ENCODE data around the gene C4B.
"Not testable (repeated sequence)": the region's sequence is repeated elsewhere in the genome, so short reads cannot be mapped to it uniquely, and the experiment has no call there.

The C4B gene

GRCh38 chr6:32037136-32037535, 22.5 kb downstream of the C4B start:
- not testable (repeated sequence) for DNase-seq (ENCODE audit: low read depth)

- DNase-seq (ENCODE audit: low read depth), result not testable (repeated sequence)
These were observed 23.3 kb downstream of the C4B start, which contains the start of gene CYP21A2 for GRCh38 chr6:32037598-32038524. TSS of gene CYP21A2 (plus strand) at chr6:32038415. CDS start at chr6:32038423, 8 bp downstream.

- DNase-seq (ENCODE audit: low read depth), result not testable (repeated sequence)
These were observed 24.3 kb downstream of the C4B start for GRCh38 chr6:32038878-32039277.

GRCh38 chr6:32039321-32040274, 25.0 kb downstream of the C4B start:
- DNase-seq (ENCODE audit: low read depth), result not testable (repeated sequence)

- not testable (repeated sequence) for DNase-seq (ENCODE audit: low read depth)
These were observed 25.9 kb downstream of the C4B start for GRCh38 chr6:32040299-32041049.

- DNase-seq (ENCODE audit: low read depth), result not testable (repeated sequence)
These were observed 26.4 kb downstream of the C4B start for GRCh38 chr6:32041050-32041321.

- DNase-seq (ENCODE audit: low read depth), result not testable (repeated sequence)
These were observed 26.8 kb downstream of the C4B start for GRCh38 chr6:32041385-32041784.

DNA sequence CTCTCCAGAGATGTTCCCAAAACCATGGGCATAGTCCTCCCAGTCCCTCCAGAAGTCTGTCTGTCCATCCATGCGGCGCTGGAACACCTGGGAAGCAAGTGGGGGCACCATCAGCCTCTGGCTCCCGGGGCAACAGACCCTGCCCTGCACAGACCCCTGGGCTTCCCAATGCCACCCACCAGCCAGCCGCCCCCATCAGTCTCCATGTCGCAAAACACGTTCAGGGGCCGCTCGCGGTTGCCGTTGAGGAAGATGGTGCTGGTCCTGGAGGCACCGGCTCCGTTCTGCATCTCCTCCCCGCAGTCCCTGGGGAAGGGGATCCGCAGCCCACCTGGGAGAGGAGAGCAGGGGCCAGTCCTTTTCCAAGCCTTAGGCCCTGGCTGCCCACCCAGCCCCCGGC, 27.7 kb downstream of the C4B start:
- DNase-seq (ENCODE audit: low read depth), result not testable (repeated sequence)

- DNase-seq (ENCODE audit: low read depth), result not testable (repeated sequence)
These were observed 29.2 kb downstream of the C4B start for GRCh38 chr6:32043589-32044380.

- not testable (repeated sequence) for DNase-seq (ENCODE audit: low read depth)
These were observed 30.3 kb downstream of the C4B start for GRCh38 chr6:32044916-32045315.

DNA sequence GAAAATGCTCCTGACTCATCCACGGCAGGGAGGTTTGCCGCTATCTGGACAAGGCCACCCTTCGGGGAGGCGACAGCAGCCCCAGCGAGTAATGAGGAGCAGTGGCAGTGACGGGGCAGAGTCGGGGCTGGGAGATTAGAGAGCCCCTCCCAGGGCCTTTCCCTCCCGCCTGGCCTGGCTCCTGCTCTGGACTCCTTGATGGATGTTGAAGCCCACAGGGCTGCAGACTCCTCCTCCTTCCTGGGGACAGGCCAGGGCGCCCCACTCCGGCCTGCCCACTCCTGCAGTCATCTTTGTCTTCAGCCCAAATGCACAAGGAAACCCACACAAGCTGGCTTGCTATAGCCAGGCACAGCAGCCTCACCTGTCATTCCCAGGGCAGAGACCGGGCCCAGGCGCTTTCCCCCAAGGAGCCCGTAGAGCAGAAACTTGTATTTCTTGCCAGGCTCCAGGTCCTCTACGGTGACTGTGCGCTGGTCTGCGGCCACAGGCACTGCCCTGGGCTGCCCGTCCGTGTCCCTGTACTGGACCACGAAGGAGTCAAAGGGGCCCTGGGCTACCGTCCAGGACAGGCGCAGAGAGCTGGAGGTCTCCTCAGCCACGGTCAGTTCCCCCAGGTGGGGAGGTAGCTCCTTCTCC, 31.3 kb downstream of the C4B start:
- no peak for DNase-seq (ENCODE audit: low read depth)

GRCh38 chr6:32046450-32047083, 32.0 kb downstream of the C4B start:
- no peak for DNase-seq (ENCODE audit: low read depth)

DNA sequence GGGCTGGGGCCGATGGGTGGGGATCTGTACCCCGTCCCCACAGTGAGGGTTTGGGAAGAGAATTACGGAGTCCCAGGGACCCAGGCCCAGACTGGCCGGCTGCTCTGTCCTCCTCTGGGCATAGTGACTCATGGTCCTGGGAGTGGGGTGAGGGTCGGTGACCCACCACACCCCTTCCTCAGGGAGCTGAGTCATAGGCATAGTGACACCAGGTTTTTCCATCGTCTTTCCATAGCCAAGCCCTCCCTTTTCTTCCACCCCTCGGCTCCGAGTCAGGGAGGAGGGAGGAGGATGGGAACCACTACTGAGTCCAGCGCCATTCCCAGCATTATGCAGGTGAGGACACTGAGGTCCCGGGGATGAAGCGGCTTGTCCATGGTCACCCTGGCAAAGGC, 32.5 kb downstream of the C4B start:
- DNase-seq (ENCODE audit: low read depth), result no peak

GRCh38 chr6:32047539-32047854, 32.9 kb downstream of the C4B start:
- DNase-seq (ENCODE audit: low read depth), result no peak

DNA sequence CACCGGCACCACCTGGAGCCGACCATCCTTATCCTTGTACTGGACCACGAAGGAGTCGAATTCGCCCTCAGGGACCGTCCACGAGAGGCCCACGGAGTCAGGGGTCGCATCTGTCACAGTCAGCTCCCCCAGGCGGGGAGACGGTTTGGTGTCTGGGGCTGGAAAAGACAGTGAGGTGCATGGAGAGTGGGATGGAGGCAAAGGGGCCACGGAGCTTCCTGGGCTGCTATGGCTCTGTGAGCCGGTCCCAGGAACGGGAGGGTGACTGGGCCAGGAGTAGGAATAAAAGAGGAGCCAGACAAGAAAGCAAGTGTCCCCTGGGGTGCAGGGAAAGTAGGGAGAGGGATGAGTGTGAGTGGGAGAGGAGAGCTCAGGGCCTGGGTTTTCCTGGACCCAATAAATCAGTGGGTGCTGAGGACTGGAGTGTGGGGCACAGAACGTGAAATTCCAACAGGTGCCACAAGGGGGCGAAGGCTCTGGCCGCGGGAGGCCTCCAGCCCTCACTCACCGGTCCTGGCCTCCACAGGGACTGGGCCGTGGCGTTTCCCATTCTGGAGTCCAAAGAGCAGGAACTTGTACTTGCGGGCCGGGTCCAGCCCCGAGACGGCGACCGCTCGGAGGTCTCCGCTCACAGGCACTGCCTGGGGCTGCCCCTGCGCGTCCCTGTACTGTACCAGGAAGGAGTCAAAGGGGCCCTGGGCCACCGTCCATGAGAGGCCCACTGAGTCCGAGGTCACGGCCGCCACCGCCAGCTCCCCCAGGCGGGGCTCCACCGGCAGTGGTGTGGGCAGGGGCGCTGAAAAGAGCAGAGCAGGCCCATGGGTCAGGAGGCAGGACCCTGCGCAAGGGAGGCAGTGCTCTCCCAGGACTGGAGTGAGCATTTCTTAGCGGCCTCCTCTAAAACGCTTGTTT, 33.5 kb downstream of the C4B start:
- DNase-seq (ENCODE audit: low read depth), result peak; percentile 62

DNA sequence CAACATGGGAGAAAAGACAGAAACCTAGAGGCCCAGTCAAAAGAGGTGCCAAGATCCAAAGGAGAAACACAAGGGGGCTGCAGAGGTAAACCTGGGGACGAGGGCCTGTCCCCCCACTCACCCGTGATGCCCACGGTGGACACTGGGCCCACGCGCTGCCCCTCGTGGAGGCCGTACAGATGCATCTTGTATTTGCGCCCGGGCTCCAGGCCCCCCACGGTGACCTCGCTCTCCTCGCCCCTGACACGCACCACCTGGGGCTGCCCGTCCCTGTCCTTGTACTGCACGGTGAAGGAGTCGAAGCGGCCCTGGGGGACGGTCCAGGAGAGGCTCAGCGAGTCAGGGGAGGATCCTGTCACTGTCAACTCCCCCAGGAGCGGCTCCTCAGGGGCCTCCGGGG, 34.6 kb downstream of the C4B start:
- DNase-seq (ENCODE audit: low read depth), result not testable (repeated sequence)

- not testable (repeated sequence) for DNase-seq (ENCODE audit: low read depth)
These were observed 35.1 kb downstream of the C4B start for GRCh38 chr6:32049736-32050135.

DNA sequence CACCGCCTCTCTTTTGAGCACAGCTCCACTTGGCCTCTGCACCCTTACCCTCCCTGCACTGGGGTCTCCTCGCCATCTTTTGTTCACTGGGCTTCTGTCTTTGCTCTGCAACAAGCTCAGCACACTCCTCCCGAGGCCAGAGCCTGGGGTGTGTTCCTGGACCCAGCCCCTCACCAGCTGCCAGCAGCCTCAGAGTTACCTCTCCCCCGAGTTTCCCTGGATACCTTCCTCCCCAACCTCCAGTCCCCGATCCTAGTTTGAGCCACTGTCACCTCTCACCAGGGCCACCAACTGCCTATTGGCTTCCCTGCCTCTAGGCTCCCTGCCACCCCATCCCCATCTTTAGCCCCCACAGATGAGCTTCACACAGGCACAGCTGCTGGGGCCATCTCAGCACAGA, 36.0 kb downstream of the C4B start:
- no peak for DNase-seq (ENCODE audit: low read depth)

DNA sequence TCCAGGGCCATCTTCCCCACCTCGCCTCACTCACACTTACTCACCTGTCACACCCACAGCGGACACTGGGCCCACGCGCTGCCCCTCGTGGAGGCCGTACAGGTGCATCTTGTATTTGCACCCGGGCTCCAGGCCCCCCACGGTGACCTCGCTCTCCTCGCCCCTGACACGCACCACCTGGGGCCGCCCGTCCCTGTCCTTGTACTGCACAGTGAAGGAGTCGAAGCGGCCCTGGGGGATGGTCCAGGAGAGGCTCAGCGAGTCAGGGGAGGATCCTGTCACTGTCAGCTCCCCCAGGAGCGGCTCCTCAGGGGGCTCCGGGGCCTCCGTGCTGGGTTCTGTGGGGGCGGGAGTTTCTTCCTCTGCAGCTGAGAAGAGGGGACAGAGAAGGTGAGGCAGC, 38.0 kb downstream of the C4B start:
- not testable (repeated sequence) for DNase-seq (ENCODE audit: low read depth)
